NCI-H1105 (cell line): Measurements from ENCODE around the gene ALPK1.
"Not testable (repeated sequence)": the region's sequence is repeated elsewhere in the genome, so short reads cannot be mapped to it uniquely, and the experiment has no call there.

ENCODE experiments used
- DNase-seq: peaks from one replicate; lab custom pipeline; 2025; lab: John Stamatoyannopoulos, UW

ALPK1 gene

DNA sequence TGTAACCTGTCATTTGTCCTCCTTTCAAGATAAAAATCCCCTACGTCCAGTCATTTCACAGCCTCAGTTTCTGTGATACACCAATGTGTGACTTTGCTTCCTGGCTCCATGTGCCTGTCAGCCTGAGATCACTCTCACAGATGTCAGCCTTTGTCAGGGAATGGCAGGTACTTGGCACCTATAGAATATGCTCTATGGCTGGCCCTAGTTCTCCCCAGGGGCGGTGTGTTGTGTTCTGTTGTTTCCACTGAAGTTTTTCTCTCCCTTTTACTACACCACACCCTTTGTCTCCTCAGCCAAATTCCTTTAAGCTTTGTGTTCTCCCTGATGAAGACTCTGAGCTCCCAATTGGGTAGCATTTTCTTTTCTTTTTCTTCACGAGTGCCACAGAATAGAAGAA is 81.7 kb downstream of the ALPK1 start:
- DNase-seq, result no peak

DNA sequence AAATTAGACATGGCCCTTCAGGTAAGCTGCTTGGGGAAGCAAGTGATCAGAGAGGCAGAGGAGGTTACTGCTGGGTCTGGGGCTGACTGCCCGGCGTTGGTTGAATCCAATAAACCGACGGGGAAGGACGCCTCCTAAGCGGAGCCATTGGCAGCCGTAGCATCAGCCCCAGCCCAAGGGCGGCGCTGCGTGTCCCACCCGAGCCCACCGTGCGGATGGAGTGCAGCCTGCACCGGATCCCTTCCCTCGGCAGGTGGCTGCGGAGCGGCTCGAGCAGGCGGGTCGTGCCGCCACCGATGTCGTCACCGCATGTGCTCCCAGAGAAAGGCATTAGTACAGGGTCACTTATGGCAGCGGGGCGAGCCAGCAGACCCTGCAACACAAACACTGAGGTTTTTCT is 82.1 kb downstream of the ALPK1 start:
- DNase-seq, result no peak

DNA sequence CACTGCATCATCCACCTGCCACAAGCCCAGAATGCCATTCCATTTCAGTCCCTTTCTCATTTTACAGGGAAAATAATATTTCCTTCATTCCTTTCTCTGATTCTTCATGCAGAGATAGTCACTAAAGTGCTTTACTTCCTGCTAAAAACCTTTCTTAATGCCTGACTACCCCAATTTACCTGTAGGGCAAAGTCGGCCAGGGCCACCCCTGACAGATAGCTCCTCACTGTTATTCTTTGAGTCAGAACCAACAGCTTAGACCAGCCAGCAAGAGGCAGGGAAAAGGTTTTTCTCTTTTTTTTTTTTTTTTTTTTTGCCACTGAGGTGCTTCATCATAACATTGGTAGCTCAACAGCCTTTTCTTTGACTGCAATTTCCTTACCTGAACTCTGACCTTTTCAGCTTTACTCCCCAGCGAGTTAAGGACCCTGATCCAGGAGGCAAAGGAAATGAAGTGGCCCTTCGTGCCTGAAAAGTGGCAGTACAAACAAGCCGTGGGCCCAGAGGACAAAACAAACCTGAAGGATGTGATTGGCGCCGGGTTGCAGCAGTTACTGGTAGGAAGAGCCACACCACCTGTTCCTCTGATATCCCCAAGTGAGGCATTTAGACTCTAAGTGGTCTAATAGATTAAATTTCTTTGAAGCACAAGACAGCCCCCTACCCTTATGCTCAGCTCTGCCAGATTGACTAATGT is 85.0 kb downstream of the ALPK1 start:
- no peak for DNase-seq

DNA sequence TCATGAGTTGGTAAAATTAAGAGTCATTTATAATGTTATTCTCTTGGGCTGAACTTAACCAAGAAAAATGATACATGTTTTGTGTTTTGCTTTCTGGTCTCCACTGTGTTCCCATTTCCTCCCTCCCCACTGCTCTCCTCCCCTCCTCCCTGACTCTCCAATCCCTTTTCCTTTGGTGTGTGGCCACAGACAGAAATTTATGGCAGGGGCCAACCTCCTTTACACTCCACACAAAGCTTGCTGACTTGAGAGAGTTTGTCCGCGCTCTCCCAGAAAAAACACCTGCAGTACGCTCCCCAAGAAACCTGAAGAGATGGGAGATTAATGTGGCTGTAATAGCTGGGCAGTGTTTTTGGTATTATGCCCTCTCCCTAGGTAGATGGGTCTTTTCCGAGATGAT is 88.9 kb downstream of the ALPK1 start:
- DNase-seq, result no peak

DNA sequence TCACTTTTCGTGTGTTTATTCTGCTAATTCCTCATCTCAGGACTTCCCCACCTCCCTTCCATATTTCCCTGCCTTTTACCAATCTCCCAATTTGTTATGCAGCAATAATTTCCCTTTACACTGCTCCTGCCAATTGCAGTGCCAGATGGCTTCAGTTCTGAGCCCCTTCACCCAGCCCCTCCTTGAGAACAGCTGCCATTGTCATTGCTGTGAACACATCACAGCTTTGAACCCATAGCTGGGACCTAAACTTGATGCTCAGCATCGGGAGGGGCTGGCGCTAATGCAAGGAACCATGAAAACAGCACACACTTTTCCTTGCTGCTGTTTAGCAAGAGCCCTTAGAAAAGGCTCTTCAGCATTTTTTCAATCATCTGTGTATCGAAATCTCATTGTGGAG is 104.9 kb downstream of the ALPK1 start:
- no peak for DNase-seq

DNA sequence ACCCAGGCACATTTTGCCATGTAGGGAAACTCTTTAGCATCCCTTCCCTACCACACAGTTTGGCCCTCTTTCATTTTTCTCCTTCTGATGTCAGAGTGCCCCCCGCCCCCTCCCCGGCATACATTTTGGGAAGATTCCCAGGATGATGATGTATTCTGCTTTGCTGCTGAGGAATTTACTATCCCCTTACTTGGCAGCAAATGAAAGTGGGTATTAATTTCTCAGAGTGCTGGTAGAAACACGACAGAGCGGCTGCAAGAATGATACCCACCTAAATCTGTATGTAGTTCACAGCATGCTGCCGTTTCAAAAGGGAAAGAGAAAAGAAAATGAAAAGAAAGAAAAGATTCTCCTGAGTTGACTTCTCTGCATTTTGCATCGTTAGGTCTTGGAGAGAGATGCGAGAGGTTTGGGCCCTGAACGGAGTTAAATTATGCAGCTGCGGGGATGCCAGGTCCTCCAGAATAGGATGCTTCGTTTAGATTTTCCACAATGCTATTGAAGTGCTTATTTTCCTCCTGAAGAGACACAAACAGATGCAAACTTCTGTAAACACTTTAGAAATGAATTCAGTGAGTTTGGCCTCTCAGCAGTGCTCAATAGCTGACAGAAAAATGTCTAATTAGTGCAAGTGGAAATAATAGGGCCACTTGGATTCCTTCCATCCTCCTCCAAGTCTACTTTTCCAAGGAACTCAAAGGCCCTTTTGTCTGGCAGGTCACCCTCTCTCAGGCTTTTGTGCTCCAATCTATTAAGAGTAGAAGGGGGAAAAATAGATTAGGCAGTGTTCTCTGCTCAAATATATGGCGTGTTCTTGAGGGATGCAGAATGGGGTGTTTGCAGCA is 106.2 kb downstream of the ALPK1 start:
- no peak for DNase-seq

DNA sequence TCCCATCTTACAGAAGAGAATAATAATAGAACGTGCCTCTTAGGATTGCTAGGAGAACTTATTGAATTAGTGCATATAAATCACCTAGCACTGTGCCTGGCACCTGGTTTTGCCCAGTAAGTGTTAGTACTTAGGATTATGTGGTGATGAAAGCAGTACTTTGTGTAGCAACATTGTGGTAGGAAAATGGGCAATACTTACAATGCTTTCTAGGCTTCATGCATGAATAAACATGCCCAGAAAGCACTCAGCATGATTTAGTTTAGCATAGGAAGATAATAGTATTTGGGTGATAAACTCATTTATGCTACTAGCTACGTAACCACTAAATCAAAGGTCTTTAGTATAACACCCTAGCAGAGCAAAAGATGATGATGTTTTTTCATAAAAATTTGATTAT is 113.2 kb downstream of the ALPK1 start:
- no peak for DNase-seq

DNA sequence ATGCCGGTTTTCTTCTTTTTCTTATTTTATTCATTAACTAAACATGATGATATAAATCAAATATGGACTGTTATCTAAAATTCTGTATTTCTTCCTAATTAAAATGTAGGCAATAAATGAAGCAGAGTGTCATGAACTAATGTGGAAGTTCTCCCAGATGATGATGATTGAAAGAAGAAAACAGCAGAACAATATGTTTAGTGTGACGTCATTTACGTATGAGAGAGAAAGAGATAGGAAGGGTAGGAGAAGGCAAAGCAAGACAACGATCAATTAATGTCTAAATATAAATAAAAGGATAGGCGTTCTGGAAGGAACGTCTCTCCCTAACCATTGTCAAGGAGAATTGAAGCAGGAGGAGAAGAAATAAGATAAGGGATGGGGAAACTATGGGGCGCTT is 113.6 kb downstream of the ALPK1 start:
- DNase-seq, result no peak

DNA sequence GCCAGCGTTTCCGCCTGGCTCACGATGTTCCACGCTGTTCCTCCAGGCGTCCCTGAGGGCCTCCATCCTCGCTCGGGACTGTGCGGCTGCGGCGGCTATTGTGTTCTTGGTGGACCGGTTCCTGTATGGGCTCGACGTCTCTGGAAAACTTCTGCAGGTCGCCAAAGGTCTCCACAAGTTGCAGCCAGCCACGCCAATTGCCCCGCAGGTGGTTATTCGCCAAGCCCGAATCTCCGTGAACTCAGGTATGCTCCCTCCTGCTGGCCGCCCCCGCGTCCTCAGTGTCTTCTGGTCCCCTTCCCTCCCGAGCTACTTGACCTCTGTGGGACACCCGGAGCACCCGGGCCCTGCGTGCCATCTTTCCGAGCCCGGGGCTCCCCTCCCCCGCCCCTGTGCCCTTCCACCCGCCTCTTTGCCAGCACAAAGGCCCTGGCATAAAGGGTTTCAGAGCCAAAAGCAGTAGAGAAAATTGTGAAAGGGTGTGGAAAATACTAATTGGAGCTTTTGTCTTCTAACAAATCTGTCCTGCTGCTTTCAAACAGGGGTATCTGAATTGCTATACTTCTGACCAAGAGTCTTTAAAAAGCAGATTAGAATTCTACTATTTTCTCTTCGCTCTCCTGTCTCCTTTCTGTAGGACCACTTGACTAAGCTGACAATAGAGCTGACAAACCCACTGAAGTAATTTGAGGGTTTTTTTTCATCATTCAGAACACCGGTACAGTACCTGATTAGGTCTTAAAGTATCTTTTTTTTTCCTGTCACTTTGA is 114.8 kb downstream of the ALPK1 start:
- DNase-seq, result no peak

DNA sequence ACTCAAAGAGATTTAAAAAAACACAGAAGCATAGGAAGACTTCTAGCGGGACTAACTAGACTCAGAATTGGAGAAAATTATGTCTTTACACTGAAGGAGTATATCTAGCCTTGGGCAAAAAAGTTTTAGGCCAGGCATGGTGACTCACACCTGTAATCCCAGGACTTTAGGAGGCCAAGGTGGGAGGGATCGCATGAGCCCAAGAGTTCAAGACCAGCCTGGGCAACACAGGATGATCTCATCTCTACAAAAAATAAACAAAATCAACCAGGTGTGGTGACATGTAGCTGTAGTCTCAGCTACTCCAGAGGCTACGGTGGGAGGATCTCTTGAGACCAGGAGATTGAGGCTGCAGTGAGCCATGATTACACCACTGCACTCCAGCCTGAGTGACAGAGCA is 119.3 kb downstream of the ALPK1 start:
- DNase-seq, result no peak

DNA sequence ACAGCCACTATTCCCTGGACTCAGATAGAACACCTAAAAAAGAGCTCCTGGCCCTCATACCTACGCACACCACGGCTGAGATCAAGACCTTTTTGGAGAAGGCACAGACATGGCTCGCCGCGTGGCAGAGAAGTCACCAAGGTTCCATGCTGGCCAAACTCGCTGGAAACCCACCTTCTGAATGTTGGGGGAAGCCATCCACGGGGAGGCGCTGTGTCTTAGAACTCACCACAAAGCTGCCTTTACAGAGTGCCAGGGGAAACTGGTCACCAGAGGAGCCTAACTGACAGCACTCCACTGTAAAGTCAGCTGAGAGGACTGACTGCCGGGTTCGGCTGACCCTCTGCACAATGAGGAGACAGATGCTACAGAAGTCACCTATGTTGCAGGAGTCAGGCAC is 120.9 kb downstream of the ALPK1 start:
- DNase-seq, result no peak

DNA sequence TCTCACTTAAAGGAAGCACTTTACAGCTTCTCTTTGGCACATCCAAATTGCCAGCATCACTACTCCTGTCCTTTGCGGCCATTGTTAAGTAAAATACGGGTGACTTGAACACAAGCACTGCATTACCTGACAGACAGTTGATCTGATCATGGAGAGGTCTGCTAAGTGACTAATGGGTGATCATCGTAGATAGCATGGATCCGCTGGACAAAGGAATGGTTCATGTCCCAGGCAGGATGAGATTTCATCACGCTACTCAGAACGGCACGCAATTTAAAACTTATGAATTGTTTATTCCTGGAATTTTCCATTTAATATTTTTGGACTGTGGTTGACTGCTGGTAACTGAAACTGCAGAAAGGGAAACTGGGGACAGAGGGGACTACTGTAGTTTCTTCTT is 124.7 kb downstream of the ALPK1 start:
- no peak for DNase-seq

DNA sequence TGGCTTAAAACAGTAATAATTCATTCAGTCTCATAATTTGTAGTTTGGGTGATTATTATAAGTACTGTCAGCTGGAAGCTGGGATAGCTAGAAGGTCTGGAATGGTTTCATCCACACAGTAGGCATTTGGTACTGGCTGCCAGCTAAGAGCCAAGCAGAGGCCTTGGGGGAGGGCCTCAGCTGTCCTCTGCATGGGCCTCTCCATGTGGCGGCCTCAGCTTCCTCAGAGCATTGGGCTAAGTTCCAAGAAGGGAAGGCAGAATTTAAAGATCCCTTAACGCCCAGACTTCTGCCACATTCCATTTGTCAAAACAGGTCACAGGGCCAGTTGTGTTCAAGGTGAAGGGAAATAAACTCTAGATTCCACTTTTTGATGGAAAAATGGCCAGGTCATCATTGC is 125.5 kb downstream of the ALPK1 start:
- no peak for DNase-seq

DNA sequence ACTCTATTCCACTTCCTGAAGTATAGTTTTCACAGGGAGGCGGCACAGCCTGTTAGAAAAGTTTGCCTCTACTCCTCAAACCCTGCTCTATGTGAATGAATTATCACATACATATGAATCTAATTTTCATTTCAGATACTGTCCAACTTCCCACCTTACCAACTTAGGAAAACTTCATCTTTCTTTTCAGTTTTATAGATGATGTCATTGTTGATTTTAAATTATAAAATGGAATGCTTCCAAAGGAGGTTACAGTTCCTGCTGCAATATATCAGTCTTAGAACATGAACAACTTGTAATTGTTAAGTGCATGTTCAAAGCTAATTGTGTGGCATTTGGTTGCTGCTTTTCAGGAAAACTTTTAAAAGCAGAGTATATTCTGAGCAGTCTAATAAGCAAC is 126.4 kb downstream of the ALPK1 start:
- no peak for DNase-seq

DNA sequence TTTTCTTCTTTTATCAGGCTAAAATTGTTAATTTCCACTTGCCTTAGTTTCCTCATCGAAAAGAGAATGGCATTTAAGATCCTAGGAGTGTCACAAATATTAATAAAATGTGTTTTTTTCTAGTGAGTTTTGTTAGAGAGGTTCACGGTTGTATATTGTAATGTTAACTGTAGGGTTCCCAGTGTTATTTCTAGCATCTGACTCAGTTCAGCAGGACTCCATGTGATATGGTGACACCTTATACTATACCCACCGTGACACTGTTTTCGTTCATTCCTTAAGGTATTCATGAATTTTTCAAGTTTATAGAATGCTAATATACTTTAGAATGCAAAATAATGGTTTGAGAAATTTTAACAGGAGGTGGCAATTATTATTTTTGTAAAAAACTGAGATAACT is 128.7 kb downstream of the ALPK1 start:
- DNase-seq, result no peak

DNA sequence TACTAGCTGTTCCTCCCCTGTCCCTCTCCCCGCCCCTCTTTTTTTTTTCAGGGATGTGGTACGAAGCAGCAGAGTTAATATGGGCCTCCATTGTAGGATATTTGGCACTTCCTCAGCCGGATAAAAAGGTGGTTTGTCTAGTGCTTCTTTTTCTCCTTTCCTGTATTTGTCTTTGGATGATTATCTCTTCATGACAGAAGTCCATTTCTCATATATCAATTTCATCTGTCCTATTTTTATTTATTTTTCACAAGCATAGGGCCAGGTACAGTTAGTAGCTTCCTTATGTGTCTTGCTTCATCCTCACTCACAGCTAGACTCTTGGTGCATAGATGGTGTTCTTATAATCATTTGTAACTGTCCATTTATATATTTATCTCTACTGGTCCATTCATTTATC is 129.2 kb downstream of the ALPK1 start:
- DNase-seq, result no peak

DNA sequence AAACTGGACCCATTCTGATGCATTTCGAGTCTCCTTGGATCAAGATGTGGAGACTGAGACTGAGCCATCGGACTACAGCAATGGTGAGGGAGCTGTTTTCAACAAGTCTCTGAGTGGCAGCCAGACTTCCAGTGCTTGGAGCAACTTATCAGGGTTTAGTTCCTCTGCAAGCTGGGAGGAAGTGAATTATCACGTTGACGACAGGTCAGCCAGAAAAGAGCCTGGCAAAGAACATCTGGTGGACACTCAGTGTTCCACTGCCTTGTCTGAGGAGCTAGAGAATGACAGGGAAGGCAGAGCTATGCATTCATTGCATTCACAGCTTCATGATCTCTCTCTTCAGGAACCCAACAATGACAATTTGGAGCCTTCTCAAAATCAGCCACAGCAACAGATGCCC is 134.0 kb downstream of the ALPK1 start:
- DNase-seq, result no peak

DNA sequence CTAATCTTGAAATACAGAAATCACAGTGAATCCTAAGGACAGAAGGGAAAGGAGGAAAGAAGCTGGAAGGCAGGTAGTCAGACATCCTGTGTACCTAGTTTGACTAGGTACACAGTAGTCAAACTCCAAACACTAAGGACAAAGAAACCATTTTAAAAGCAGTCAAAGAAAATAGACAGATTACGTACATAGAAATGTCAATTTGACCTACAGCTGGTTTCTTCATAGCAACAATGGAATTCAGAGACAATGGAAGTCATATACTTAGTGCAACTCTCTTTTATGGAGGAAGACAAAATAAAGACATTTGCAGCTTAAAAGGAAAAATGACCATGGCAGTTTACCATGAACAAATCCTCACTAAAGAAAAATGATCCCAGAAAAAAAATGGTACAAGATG is 139.8 kb downstream of the ALPK1 start:
- DNase-seq, result no peak

DNA sequence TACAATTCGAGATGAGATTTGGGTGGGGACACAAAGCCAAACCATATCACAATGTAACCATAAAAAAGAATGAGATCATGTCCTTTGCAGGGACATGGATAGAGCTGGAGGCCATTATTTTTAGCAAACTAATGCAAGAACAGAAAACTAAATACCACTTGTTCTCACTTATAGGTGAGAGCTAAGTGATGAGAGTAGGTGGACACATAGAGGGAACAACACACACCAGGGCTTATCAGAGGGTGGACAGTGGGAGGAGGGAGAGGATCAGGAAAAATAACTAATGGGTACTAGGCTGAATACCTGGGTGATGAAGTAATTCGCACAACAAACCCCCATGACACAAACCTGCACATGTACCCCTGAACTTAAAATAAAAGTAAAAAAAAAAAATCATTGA is 145.1 kb downstream of the ALPK1 start:
- not testable (repeated sequence) for DNase-seq

DNA sequence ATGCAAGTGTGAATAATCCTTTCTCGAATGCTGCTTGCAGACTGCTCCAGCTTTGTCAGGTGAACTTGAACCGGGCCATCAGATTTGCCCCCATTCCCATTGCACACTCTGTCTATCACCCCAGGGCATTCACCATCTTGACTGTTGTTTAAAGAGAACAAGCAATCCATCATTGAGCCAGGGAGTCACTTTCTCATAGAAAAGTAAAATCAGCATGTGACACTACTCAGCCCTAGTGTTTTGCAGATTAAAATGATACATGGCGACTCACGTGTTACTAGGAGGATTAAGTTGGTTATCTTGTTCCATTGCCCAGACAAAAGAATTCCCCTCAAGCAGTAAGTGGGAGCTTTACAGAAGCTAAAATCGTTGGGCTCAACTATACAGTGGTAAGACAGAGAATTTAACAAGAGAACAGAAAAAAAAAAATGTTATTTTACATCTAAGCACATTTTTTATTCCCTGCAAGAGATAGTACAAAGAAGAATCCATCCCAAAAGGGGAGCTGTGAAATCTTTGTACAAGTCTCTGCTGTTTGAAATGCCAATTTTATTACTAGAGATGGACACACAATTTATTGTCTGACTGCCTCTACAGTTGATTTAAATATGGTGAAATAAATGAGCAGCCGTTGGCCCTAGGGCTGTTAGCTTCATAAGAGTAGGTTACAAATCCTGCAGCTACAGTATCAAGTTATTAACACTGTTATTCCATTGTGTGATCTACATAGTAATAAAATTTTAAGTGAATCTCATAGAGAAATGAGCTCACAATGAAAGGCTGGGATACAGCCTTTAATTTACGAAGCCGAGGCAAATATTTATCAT is 151.3 kb downstream of the ALPK1 start:
- DNase-seq, result no peak

DNA sequence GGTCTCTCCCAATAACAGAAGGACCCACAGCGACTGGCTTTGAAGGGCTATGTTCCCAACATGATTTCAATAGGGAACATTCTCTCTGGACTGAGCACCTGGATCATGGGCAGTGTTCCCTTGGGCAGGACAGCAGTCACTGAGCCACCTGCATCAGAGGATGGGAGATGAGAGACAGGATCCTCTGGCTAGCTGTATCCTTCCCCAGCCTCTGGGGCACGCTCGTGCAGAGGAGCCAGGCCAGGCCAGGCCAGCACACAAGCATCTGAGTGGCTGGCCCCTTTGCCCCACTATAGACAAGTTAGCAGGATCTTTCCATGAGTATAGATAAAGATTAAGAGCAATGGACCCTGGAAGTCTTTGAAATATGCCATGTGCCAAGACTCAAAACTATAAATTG is 152.5 kb downstream of the ALPK1 start:
- DNase-seq, result no peak

DNA sequence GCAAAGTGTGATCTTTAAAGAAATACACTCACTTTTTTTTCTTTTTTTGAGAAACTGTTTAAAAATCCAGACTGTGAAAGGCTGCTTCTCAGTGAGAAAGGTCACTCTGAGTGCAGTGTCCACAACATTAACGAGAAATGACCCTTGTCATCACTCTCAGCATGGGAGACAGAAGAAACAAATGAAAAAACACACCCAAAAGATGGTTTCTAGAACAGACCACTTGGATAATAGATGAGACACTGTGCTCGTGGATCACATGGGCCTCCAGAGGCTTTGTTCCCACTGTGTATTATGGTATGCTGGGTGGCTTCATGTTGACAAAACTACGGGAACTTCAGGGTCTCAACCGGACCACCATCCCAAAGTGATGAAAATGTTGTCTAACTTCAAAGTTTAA is 153.9 kb downstream of the ALPK1 start:
- DNase-seq, result no peak
